ENCODE data around the gene RELA.

GRCh38 chr11:65657426-65657825, 5.3 kb downstream of the RELA start:
- TF ChIP-seq RFX5 (IDR thresholded peaks at IDR 0.05), result no peak
- no peak for TF ChIP-seq CTCF (IDR thresholded peaks at IDR 0.05)
- no peak for TF ChIP-seq RAD21 (conservative IDR thresholded peaks at IDR 0.05 in 1 of 2, IDR thresholded peaks at IDR 0.05 in 1 of 2)
- TF ChIP-seq NFE2L2 (conservative IDR thresholded peaks at IDR 0.05; ENCODE audit: low read length), result no peak
- TF ChIP-seq ZSCAN20 (CRISPR knock-in tag; IDR thresholded peaks at IDR 0.05), result no peak
- no peak for TF ChIP-seq SMC3 (IDR thresholded peaks at IDR 0.05)
